ENCODE results near the gene TMEM167A. TPM values are rescaled to one million over a fixed set of nuclear protein-coding genes. Genes with fewer than 3 reads are reported as not detected.

The TMEM167A gene
- total and polyA plus RNA-seq, 2 donors, result 44.8 to 48.4 TPM

GRCh38 chr5:83009408-83009807 lies 67.8 kb downstream of the TMEM167A start:
- no peak for DNase-seq (ENCODE audit: low read depth in 6 of 9, low spot score in 9 of 9)
- no peaks in the 10 kb centered on the region for H3K36me3 ChIP-seq (ENCODE audit: control insufficient read depth in 2 of 2, insufficient read depth in 2 of 2, low read length in 1 of 2)
- 77% methylated on average over 1 of the region's 1 CpG for WGBS

GRCh38 chr5:83007755-83008154 lies 69.4 kb downstream of the TMEM167A start:
- Histone ChIP-seq H3K36me3 (ENCODE audit: control insufficient read depth in 2 of 2, insufficient read depth in 2 of 2, low read length in 1 of 2) (no peaks in the 10 kb centered on the region), H3K27ac (ENCODE audit: low read depth in 1 of 2, low read length in 1 of 2) (no peak overlapping the region), H3K4me3 (ENCODE audit: low read length in 2 of 2) (no peak overlapping the region), H3K4me1 (ENCODE audit: control insufficient read depth in 2 of 2, insufficient read depth in 2 of 2, low read length in 2 of 2) (no peaks in the 10 kb centered on the region), H3K27me3 (ENCODE audit: control insufficient read depth in 2 of 2, insufficient read depth in 1 of 2, low read length in 1 of 2) (no peaks in the 10 kb centered on the region), H3K9me3 (ENCODE audit: control insufficient read depth in 2 of 2, insufficient read depth in 1 of 2, low read length in 1 of 2) (no peaks in the 10 kb centered on the region)
- no peak for DNase-seq (ENCODE audit: low read depth in 6 of 9, low spot score in 9 of 9)
- 95% methylated on average over 1 of the region's 1 CpG for WGBS

More at GRCh38 chr5:83009408-83009807, 67.8 kb downstream of the TMEM167A start:
- no peaks in the 10 kb centered on the region for H3K9me3 ChIP-seq (ENCODE audit: control insufficient read depth in 2 of 2, insufficient read depth in 1 of 2, low read length in 1 of 2)
- H3K27ac ChIP-seq (ENCODE audit: low read depth in 1 of 2, low read length in 1 of 2), result no peak overlapping the region
- no peaks in the 10 kb centered on the region for H3K4me1 ChIP-seq (ENCODE audit: control insufficient read depth in 2 of 2, insufficient read depth in 2 of 2, low read length in 2 of 2)
- H3K27me3 ChIP-seq (ENCODE audit: control insufficient read depth in 2 of 2, insufficient read depth in 1 of 2, low read length in 1 of 2), result no peaks in the 10 kb centered on the region
- H3K4me3 ChIP-seq (ENCODE audit: low read length in 2 of 2), result no peak overlapping the region

GRCh38 chr5:83006683-83007283 lies 70.4 kb downstream of the TMEM167A start:
- H3K36me3 ChIP-seq (ENCODE audit: control insufficient read depth in 2 of 2, insufficient read depth in 2 of 2, low read length in 1 of 2), result no peaks in the 10 kb centered on the region
- no peak overlapping the region for H3K27ac ChIP-seq (ENCODE audit: low read depth in 1 of 2, low read length in 1 of 2)
- H3K9me3 ChIP-seq (ENCODE audit: control insufficient read depth in 2 of 2, insufficient read depth in 1 of 2, low read length in 1 of 2), result no peaks in the 10 kb centered on the region
- no peak overlapping the region for H3K4me3 ChIP-seq (ENCODE audit: low read length in 2 of 2)
- DNase-seq (ENCODE audit: low read depth in 6 of 9, low spot score in 9 of 9), result no peak
- no peaks in the 10 kb centered on the region for H3K27me3 ChIP-seq (ENCODE audit: control insufficient read depth in 2 of 2, insufficient read depth in 1 of 2, low read length in 1 of 2)
- WGBS, result 97% methylated on average over 5 of the region's 5 CpGs
- peaks cover 0 to 2% of the 10 kb centered on the region in 2 donors for H3K4me1 ChIP-seq (ENCODE audit: control insufficient read depth in 2 of 2, insufficient read depth in 2 of 2, low read length in 2 of 2)

GRCh38 chr5:83003791-83004190 lies 73.4 kb downstream of the TMEM167A start:
- over 99% methylated on average over 2 of the region's 2 CpGs for WGBS
- H3K27ac ChIP-seq (ENCODE audit: low read depth in 1 of 2, low read length in 1 of 2), result no peak overlapping the region
- no peaks in the 10 kb centered on the region for H3K27me3 ChIP-seq (ENCODE audit: control insufficient read depth in 2 of 2, insufficient read depth in 1 of 2, low read length in 1 of 2)
- H3K9me3 ChIP-seq (ENCODE audit: control insufficient read depth in 2 of 2, insufficient read depth in 1 of 2, low read length in 1 of 2), result no peaks in the 10 kb centered on the region
- H3K4me3 ChIP-seq (ENCODE audit: low read length in 2 of 2), result no peak overlapping the region
- peaks cover 0 to 4% of the 10 kb centered on the region in 2 donors for H3K4me1 ChIP-seq (ENCODE audit: control insufficient read depth in 2 of 2, insufficient read depth in 2 of 2, low read length in 2 of 2)
- no peak for DNase-seq (ENCODE audit: low read depth in 6 of 9, low spot score in 9 of 9)
- no peaks in the 10 kb centered on the region for H3K36me3 ChIP-seq (ENCODE audit: control insufficient read depth in 2 of 2, insufficient read depth in 2 of 2, low read length in 1 of 2)

Other genes starting within 250 kb of the TMEM167A start
- gene XRCC4, start 153 bp upstream of the TMEM167A start, total RNA-seq, result 21.3 TPM
- gene XRCC4, start 153 bp upstream of the TMEM167A start, polyA plus RNA-seq, result 12.5 TPM

All from thymus (tissue), 11 donors.